Measurements from ENCODE around the gene PDLIM4. TPM values are rescaled to one million over a fixed set of nuclear protein-coding genes. Genes with fewer than 3 reads are reported as not detected.
A peak's percentile ranks its signal among the peaks of the same experiment; 100 is the strongest.

Gene PDLIM4
- polyA plus RNA-seq, 4 donors = 2.5 to 15.0 (median 10.1) TPM

DNA sequence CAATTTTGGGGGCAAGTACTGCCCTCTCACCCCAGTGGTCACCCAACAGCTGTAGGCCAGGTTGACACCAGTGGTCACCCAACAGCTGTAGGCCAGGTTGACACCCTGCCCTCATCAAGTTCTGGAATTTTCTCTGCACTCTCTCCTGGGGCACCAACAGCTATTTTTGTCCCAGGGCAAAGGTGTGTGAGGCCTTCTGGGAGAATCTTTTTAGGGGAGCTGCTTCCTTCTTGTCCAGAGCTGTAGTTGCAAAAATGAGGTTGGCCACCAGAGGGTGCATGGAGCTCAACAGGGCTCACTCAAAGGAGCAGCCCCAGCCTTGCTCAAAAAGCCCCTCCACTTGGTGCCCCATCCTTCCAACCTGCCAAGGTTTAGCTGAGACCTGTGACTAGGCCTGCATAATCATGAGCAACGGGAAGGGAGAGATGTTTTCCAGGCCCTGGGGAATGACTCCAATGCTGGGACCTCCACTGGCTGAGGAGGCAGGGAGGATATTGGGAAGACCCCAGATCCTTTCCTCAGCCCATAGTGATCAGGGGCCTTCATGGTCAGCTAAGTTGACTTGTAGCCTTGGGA lies 19.2 kb upstream of the PDLIM4 start:
- Histone ChIP-seq H3K27ac (ENCODE audit: low read depth in 1 of 3, low read length in 2 of 3) (no peak overlapping the region), H3K4me3 (ENCODE audit: low read depth in 1 of 3, low read length in 3 of 3) (no peak overlapping the region), H3K27me3 (ENCODE audit: control insufficient read depth in 3 of 3, insufficient read depth in 3 of 3, low read length in 3 of 3) (no peaks in the 10 kb centered on the region), H3K4me1 (ENCODE audit: control insufficient read depth in 3 of 3, insufficient read depth in 2 of 3, low read depth in 1 of 3, low read length in 2 of 3) (no peaks in the 10 kb centered on the region), H3K36me3 (ENCODE audit: control insufficient read depth in 3 of 3, insufficient read depth in 2 of 3, low read depth in 1 of 3, low read length in 3 of 3) (no peaks in the 10 kb centered on the region), H3K9me3 (ENCODE audit: control insufficient read depth in 2 of 2, insufficient read depth in 1 of 2, low read depth in 1 of 2, low read length in 1 of 2) (peaks cover 0 to 2% of the 10 kb centered on the region in 2 donors)
- FAIRE-seq = no peak
- peak; percentile 75 to 86 for DNase-seq
- whole genome bisulfite sequencing, 3 donors = 18 to 24% (median 20%) methylated on average over 1 of the region's 1 CpG

DNA sequence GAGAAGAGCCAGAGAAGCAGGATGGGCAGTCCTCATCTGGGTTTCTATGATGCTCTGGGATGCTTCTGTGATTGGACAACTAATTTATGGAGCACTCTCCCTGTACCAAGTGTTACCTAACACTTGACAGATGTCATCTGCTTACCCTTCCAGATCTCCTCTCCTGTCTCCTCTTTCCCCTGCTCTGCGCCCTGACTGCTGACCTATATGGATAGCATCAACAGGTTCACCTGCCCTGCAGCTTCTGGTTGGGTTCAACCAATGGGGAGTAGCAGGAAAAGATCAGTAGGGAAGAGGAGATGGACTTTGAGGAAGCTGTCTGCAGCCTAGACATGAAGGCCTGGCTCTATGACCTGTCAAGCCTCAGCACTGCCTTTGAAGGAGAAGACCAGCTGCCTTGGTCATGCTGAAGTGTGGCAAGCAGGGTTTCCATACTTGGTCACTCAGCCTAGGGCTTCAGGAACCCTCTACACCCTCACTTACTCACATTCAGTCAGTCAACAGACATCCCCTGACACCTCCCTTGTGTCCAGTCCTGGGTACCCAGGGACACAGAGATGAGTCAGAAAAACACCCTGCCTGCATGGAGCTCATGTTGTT lies 18.5 kb upstream of the PDLIM4 start:
- Histone ChIP-seq H3K36me3 (ENCODE audit: control insufficient read depth in 3 of 3, insufficient read depth in 2 of 3, low read depth in 1 of 3, low read length in 3 of 3) (no peaks in the 10 kb centered on the region), H3K27me3 (ENCODE audit: control insufficient read depth in 3 of 3, insufficient read depth in 3 of 3, low read length in 3 of 3) (no peaks in the 10 kb centered on the region), H3K9me3 (ENCODE audit: control insufficient read depth in 2 of 2, insufficient read depth in 1 of 2, low read depth in 1 of 2, low read length in 1 of 2) (peaks cover 0 to 10% of the 10 kb centered on the region in 2 donors), H3K27ac (ENCODE audit: low read depth in 1 of 3, low read length in 2 of 3) (no peak overlapping the region), H3K4me3 (ENCODE audit: low read depth in 1 of 3, low read length in 3 of 3) (no peak overlapping the region), H3K4me1 (ENCODE audit: control insufficient read depth in 3 of 3, insufficient read depth in 2 of 3, low read depth in 1 of 3, low read length in 2 of 3) (no peaks in the 10 kb centered on the region)
- no peak for DNase-seq
- WGBS, 3 donors = 31 to 83% (median 83%) methylated on average over 1 of the region's 1 CpG
- no peak for FAIRE-seq

DNA sequence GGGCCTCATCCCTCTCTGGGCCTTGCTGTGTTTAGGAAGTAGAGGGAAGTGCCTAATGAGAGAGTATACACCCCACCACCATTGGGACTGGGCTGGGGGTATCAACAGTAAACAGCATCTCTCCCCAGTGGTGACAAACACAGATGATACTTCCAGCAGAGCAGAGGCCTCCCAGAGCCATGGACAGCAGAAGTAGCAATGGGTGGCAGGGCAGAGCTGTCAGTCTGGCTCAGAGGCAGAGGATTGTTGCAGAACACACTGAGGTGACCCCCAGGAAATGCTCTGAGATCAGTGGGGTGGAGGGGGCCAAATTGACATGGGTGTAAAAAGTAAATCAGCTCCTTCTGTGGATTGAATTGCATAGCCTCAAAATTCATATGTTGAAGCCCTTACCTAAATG lies 17.7 kb upstream of the PDLIM4 start:
- Histone ChIP-seq H3K36me3 (ENCODE audit: control insufficient read depth in 3 of 3, insufficient read depth in 2 of 3, low read depth in 1 of 3, low read length in 3 of 3) (no peaks in the 10 kb centered on the region), H3K27ac (ENCODE audit: low read depth in 1 of 3, low read length in 2 of 3) (no peak overlapping the region), H3K27me3 (ENCODE audit: control insufficient read depth in 3 of 3, insufficient read depth in 3 of 3, low read length in 3 of 3) (no peaks in the 10 kb centered on the region), H3K4me3 (ENCODE audit: low read depth in 1 of 3, low read length in 3 of 3) (no peak overlapping the region), H3K9me3 (ENCODE audit: control insufficient read depth in 2 of 2, insufficient read depth in 1 of 2, low read depth in 1 of 2, low read length in 1 of 2) (peaks cover 0 to 15% of the 10 kb centered on the region in 2 donors), H3K4me1 (ENCODE audit: control insufficient read depth in 3 of 3, insufficient read depth in 2 of 3, low read depth in 1 of 3, low read length in 2 of 3) (no peaks in the 10 kb centered on the region)
- FAIRE-seq = no peak
- no peak for DNase-seq

DNA sequence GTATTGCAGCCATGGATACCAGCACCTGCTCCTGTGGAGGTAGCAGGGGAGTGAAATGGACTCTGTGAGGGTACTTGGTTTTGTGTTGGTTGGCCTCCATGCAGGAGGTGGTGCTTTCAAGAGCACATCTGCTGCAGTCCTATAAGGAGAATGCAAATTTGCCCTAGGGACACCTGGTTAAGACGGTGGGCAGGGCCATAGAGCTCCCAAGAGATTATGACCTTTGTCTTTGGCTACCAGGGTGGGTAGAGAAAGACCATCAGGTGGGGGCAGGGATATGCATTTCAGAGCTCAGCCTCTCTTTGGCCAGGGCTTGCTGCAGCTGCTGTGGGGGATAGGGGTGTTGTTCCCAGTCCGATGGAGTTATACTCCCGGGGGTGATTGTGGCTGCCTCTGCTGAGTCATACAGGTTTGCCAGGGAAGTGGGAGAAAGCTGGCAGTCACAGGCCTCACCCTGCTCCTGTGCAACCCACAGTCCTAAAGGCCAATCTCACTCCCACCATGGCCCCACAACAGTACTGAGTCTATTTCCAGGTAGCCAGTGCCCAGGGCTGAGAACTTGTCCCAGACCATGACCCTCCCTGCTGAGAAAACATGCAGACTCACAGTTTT lies 14.0 kb upstream of the PDLIM4 start:
- H3K4me1 ChIP-seq (ENCODE audit: control insufficient read depth in 3 of 3, insufficient read depth in 2 of 3, low read depth in 1 of 3, low read length in 2 of 3) = peaks cover 0 to 4% (median 0%) of the 10 kb centered on the region in 3 donors
- H3K9me3 ChIP-seq (ENCODE audit: control insufficient read depth in 2 of 2, insufficient read depth in 1 of 2, low read depth in 1 of 2, low read length in 1 of 2) = peaks cover 0 to 24% of the 10 kb centered on the region in 2 donors
- FAIRE-seq (no peak), DNase-seq (peak in 1 of 2 donors; percentile 69)
- H3K36me3 ChIP-seq (ENCODE audit: control insufficient read depth in 3 of 3, insufficient read depth in 2 of 3, low read depth in 1 of 3, low read length in 3 of 3) = no peaks in the 10 kb centered on the region
- H3K27ac ChIP-seq (ENCODE audit: low read depth in 1 of 3, low read length in 2 of 3) = peak overlapping the region in 1 of 3 donors; percentile 27
- no peak overlapping the region for H3K4me3 ChIP-seq (ENCODE audit: low read depth in 1 of 3, low read length in 3 of 3)
- 33 to 49% (median 43%) methylated on average over 3 of the region's 3 CpGs for WGBS, 3 donors
- H3K27me3 ChIP-seq (ENCODE audit: control insufficient read depth in 3 of 3, insufficient read depth in 3 of 3, low read length in 3 of 3) = no peaks in the 10 kb centered on the region

DNA sequence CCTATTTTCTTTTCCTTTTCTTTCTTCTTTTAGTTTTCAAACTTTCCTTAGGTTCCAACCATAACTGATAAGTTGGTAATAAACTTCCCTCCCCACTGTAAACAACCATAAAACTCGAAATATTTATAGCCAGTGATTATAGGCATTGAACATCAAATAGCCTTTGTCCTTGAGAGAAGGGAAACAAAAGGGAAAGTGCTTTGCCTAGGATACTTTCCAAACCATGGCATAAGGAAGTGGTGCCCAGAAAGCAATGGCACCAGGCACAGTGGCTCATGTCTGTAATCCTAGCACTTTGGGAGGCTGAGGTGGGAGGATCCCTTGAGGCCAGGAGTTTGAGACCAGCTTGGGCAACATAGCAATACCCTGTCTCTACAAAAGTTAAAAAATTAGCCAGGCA lies 11.9 kb upstream of the PDLIM4 start:
- no peak for FAIRE-seq
- Histone ChIP-seq H3K36me3 (ENCODE audit: control insufficient read depth in 3 of 3, insufficient read depth in 2 of 3, low read depth in 1 of 3, low read length in 3 of 3) (no peaks in the 10 kb centered on the region), H3K9me3 (ENCODE audit: control insufficient read depth in 2 of 2, insufficient read depth in 1 of 2, low read depth in 1 of 2, low read length in 1 of 2) (peaks cover 0 to 24% of the 10 kb centered on the region in 2 donors), H3K4me1 (ENCODE audit: control insufficient read depth in 3 of 3, insufficient read depth in 2 of 3, low read depth in 1 of 3, low read length in 2 of 3) (peaks cover 0 to 4% (median 0%) of the 10 kb centered on the region in 3 donors), H3K27me3 (ENCODE audit: control insufficient read depth in 3 of 3, insufficient read depth in 3 of 3, low read length in 3 of 3) (no peaks in the 10 kb centered on the region), H3K27ac (ENCODE audit: low read depth in 1 of 3, low read length in 2 of 3) (peak overlapping the region in 1 of 3 donors; percentile 61), H3K4me3 (ENCODE audit: low read depth in 1 of 3, low read length in 3 of 3) (no peak overlapping the region)
- WGBS, 3 donors = 8 to 50% (median 20%) methylated on average over 1 of the region's 1 CpG
- peak in 1 of 2 donors; percentile 78 for DNase-seq

DNA sequence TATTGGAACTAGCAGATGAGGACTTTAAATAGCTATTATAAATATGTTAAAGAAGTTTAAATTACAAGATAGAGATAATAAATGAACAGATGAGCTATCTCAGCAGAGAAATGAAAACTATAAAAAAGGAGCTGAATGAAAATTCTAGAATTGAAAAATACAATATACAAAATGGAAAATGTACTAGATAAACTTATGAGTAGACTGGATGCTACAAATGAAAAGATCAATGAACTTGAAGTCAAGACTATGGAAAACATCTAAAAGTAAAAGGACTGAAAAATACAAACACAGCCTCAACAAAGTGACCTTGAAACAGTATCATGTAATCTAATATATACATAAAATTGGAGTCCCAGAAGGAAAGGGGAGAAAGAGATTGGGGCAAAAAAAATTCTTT lies 10.7 kb upstream of the PDLIM4 start:
- Histone ChIP-seq H3K27me3 (ENCODE audit: control insufficient read depth in 3 of 3, insufficient read depth in 3 of 3, low read length in 3 of 3) (no peaks in the 10 kb centered on the region), H3K27ac (ENCODE audit: low read depth in 1 of 3, low read length in 2 of 3) (no peak overlapping the region), H3K4me3 (ENCODE audit: low read depth in 1 of 3, low read length in 3 of 3) (no peak overlapping the region), H3K36me3 (ENCODE audit: control insufficient read depth in 3 of 3, insufficient read depth in 2 of 3, low read depth in 1 of 3, low read length in 3 of 3) (no peaks in the 10 kb centered on the region), H3K9me3 (ENCODE audit: control insufficient read depth in 2 of 2, insufficient read depth in 1 of 2, low read depth in 1 of 2, low read length in 1 of 2) (peaks cover 0 to 24% of the 10 kb centered on the region in 2 donors), H3K4me1 (ENCODE audit: control insufficient read depth in 3 of 3, insufficient read depth in 2 of 3, low read depth in 1 of 3, low read length in 2 of 3) (peaks cover 0 to 4% (median 0%) of the 10 kb centered on the region in 3 donors)
- DNase-seq (no peak), FAIRE-seq (no peak)

DNA sequence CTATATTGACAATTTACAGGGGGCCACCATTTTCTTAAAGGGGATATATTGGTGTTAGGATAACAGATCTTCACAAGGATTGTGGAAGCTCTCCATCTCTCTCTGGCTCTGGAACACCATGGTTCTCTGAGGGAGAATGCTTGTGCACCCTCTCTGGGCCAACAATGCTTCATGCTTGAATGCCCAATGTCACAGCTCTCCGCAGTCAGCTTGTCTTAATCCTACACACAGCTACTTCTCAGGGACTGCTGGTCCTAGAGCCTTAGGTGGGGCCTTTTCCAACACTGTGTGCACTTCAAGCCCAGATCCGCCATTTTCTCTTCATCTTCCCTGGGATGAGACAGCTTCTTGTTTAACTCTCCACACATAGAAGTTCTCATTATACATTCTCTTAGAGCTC lies 6.9 kb upstream of the PDLIM4 start:
- DNase-seq (no peak), FAIRE-seq (no peak)
- Histone ChIP-seq H3K36me3 (ENCODE audit: control insufficient read depth in 3 of 3, insufficient read depth in 2 of 3, low read depth in 1 of 3, low read length in 3 of 3) (peaks cover 0 to 2% (median 0%) of the 10 kb centered on the region in 3 donors), H3K27me3 (ENCODE audit: control insufficient read depth in 3 of 3, insufficient read depth in 3 of 3, low read length in 3 of 3) (no peaks in the 10 kb centered on the region), H3K9me3 (ENCODE audit: control insufficient read depth in 2 of 2, insufficient read depth in 1 of 2, low read depth in 1 of 2, low read length in 1 of 2) (peaks cover 0 to 10% of the 10 kb centered on the region in 2 donors), H3K4me1 (ENCODE audit: control insufficient read depth in 3 of 3, insufficient read depth in 2 of 3, low read depth in 1 of 3, low read length in 2 of 3) (peaks cover 0 to 11% (median 4%) of the 10 kb centered on the region in 3 donors), H3K4me3 (ENCODE audit: low read depth in 1 of 3, low read length in 3 of 3) (no peak overlapping the region), H3K27ac (ENCODE audit: low read depth in 1 of 3, low read length in 2 of 3) (no peak overlapping the region)
- 97 to 98% (median 98%) methylated on average over 2 of the region's 2 CpGs for WGBS, 3 donors

DNA sequence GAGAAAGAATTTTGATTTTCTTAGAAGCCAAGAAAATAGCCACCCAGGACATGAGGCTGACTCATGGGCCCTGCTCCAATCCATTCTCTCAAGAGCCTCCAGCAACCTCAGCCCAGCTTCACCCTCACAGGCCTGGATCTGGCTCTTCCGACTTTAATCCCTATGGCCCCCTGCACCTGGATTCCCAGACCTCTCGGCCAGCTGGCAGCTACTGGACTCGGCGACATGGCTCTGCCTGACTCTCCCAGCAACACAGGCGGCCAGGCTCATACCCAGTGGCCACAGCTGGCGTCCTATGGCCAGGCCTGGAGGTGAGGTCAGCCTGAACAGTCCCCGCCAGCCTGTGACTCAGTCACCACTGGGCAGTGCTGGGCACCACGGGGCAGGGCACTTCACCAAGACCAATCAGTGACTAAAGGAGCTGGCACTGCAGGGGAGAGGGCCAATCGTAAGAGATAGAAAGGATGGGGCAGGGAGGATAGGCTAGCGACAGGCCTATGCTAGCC lies 6.2 kb upstream of the PDLIM4 start:
- no peak for FAIRE-seq
- Histone ChIP-seq H3K9me3 (ENCODE audit: control insufficient read depth in 2 of 2, insufficient read depth in 1 of 2, low read depth in 1 of 2, low read length in 1 of 2) (peaks cover 0 to 4% of the 10 kb centered on the region in 2 donors), H3K27me3 (ENCODE audit: control insufficient read depth in 3 of 3, insufficient read depth in 3 of 3, low read length in 3 of 3) (no peaks in the 10 kb centered on the region), H3K36me3 (ENCODE audit: control insufficient read depth in 3 of 3, insufficient read depth in 2 of 3, low read depth in 1 of 3, low read length in 3 of 3) (peaks cover 0 to 2% (median 0%) of the 10 kb centered on the region in 3 donors), H3K4me1 (ENCODE audit: control insufficient read depth in 3 of 3, insufficient read depth in 2 of 3, low read depth in 1 of 3, low read length in 2 of 3) (peaks cover 0 to 11% (median 0%) of the 10 kb centered on the region in 3 donors), H3K4me3 (ENCODE audit: low read depth in 1 of 3, low read length in 3 of 3) (no peak overlapping the region), H3K27ac (ENCODE audit: low read depth in 1 of 3, low read length in 2 of 3) (no peak overlapping the region)
- DNase-seq = no peak
- WGBS, 3 donors = 89 to 91% (median 90%) methylated on average over 10 of the region's 10 CpGs
